H1 (cell line): Measurements from ENCODE around the gene SIRPB1.

ENCODE experiments used
- ASH2L ChIP-seq: fragments of 200-600, 300-600 bp; sonication (generic); IDR thresholded peaks from one replicate; pipeline ENCODE4 v1.7.1; 2017; ENCODE audit warnings: low read length
- BACH1 ChIP-seq: IDR thresholded peaks from 2 replicates; pipeline ENCODE4 v1.6.1; 2012; ENCODE audit warnings: low read length, improper control_type of control experiment
- EGR1 ChIP-seq: IDR thresholded peaks from 2 replicates; pipeline ENCODE4 v1.6.1; 2011; ENCODE audit warnings: low read depth, low read length, borderline replicate concordance
- EZH2 ChIP-seq: fragments of 200-600 bp; sonication (generic); IDR thresholded peaks from 2 replicates; pipeline ENCODE4 v1.7.1; 2012; ENCODE audit warnings: low read depth, mild to moderate bottlenecking, moderate library complexity, low read length, inconsistent platforms; ENCODE audit not compliant: severe bottlenecking
- GABPA ChIP-seq: IDR thresholded peaks from 2 replicates; pipeline ENCODE4 v1.6.1; 2011; ENCODE audit warnings: mild to moderate bottlenecking, low read length, moderate library complexity, borderline replicate concordance; ENCODE audit not compliant: insufficient read depth
- HDAC2 ChIP-seq, 2 experiments: fragments of 300-600 bp in 1 of 2; sonication (generic) in 1 of 2; IDR thresholded peaks; 2 replicates each; pipeline ENCODE4 v1.6.1; 2011 to 2012; ENCODE audit warnings: low read depth in 2 of 2, low read length in 2 of 2, mild to moderate bottlenecking in 2 of 2, moderate library complexity in 2 of 2, borderline replicate concordance in 1 of 2, inconsistent platforms in 1 of 2
- JUN ChIP-seq: IDR thresholded peaks from 2 replicates; pipeline ENCODE4 v1.6.1; 2011; ENCODE audit warnings: low read depth, mild to moderate bottlenecking, improper control_type of control experiment, low read length
- PHF8 ChIP-seq: fragments of 200-600 bp; sonication (generic); conservative IDR thresholded peaks from 2 replicates; pipeline ENCODE4 v1.7.1; 2012; ENCODE audit warnings: low read depth, mild to moderate bottlenecking, inconsistent platforms, low read length, moderate library complexity
- POLR2A ChIP-seq, 2 experiments: IDR thresholded peaks; 1 replicate in 1 of 2; 2 replicates in 1 of 2; pipeline ENCODE4 v1.6.1; 2011; ENCODE audit warnings: low read depth in 2 of 2, low read length in 2 of 2, mild to moderate bottlenecking in 2 of 2; ENCODE audit errors: control extremely low read depth in 1 of 2
- SIRT6 ChIP-seq: IDR thresholded peaks from one replicate; pipeline ENCODE4 v1.7.1; 2012; ENCODE audit warnings: low read length, inconsistent platforms
- TF ChIP-seq, protein P1 (sequence below), 3 experiments: IDR thresholded peaks; 1 replicate in 2 of 3; 2 replicates in 1 of 3; pipeline versions ENCODE4 v1.5.1 to v1.6.1; 2011; ENCODE audit warnings: low read length in 3 of 3, mild to moderate bottlenecking in 3 of 3, inconsistent platforms in 2 of 3, low read depth in 1 of 3, moderate library complexity in 1 of 3; ENCODE audit not compliant: insufficient read depth in 1 of 3; ENCODE audit errors: control extremely low read depth in 1 of 3

DNA sequence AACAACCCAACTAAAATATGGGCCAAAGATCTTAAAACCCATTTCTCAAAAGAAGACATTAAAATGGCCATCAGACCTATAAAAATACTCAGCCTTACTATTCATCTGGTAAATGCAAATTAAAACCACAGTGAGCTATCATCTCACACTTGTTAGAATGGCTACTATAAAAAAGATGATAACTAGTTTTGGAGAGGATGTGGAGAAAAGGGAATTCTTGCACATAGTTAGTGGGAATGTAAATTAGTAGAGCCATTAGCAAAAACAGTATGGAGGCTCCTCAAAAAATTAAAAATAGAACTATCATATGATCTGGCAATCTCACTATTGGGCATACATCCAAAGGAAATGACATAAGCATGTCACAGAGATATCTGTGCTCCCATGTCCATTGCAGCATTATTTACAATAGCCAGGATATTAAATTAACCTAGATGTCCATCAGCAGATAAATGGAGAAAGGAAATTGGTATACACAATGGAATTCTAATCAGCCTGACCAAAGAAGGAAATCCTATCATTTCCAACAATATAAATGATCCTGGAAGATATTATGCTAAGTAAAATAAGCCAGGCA lies 2.9 kb downstream of the SIRPB1 start:
- no peak for TF ChIP-seq GABPA
- TF ChIP-seq, protein P1, sequence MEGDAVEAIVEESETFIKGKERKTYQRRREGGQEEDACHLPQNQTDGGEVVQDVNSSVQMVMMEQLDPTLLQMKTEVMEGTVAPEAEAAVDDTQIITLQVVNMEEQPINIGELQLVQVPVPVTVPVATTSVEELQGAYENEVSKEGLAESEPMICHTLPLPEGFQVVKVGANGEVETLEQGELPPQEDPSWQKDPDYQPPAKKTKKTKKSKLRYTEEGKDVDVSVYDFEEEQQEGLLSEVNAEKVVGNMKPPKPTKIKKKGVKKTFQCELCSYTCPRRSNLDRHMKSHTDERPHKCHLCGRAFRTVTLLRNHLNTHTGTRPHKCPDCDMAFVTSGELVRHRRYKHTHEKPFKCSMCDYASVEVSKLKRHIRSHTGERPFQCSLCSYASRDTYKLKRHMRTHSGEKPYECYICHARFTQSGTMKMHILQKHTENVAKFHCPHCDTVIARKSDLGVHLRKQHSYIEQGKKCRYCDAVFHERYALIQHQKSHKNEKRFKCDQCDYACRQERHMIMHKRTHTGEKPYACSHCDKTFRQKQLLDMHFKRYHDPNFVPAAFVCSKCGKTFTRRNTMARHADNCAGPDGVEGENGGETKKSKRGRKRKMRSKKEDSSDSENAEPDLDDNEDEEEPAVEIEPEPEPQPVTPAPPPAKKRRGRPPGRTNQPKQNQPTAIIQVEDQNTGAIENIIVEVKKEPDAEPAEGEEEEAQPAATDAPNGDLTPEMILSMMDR (IDR thresholded peaks at IDR 0.05; ENCODE audit: control extremely low read depth in 1 of 3, insufficient read depth in 1 of 3, low read depth in 1 of 3, low read length in 3 of 3), result no peak
- no peak for TF ChIP-seq POLR2A (IDR thresholded peaks at IDR 0.05; ENCODE audit: control extremely low read depth in 1 of 2, low read depth in 2 of 2, low read length in 2 of 2)
- TF ChIP-seq ASH2L, result no peak
- no peak for TF ChIP-seq JUN
- TF ChIP-seq HDAC2 (IDR thresholded peaks at IDR 0.05; ENCODE audit: borderline replicate concordance in 1 of 2, low read depth in 2 of 2, low read length in 2 of 2), result no peak
- no peak for TF ChIP-seq EZH2
- TF ChIP-seq EGR1, result no peak
- no peak for TF ChIP-seq PHF8
- no peak for TF ChIP-seq BACH1
- TF ChIP-seq SIRT6, result no peak
